Measurements from ENCODE around the gene DLX6.
A peak's percentile ranks its signal among the peaks of the same experiment; 100 is the strongest.
"Not testable (repeated sequence)": the region's sequence is repeated elsewhere in the genome, so short reads cannot be mapped to it uniquely, and the experiment has no call there.

DLX6 gene

GRCh38 chr7:97024209-97025129 is 19.1 kb downstream of the DLX6 start, which contains the start of gene DLX5:
DLX5 (minus strand) TSS chr7:97024831; CDS start chr7:97024623, 208 bp downstream.
- peak; percentile 41 for DNase-seq

- no peak for DNase-seq
Measured at GRCh38 chr7:97025130-97025499, 19.8 kb downstream of the DLX6 start.

- DNase-seq, result no peak
Measured at GRCh38 chr7:97025983-97026714, 20.8 kb downstream of the DLX6 start.

- DNase-seq, result no peak
Measured at GRCh38 chr7:97026715-97027426, 21.5 kb downstream of the DLX6 start.

- DNase-seq, result no peak
Measured at GRCh38 chr7:97027427-97028234, 22.3 kb downstream of the DLX6 start.

GRCh38 chr7:97034213-97034852 is 29.0 kb downstream of the DLX6 start:
- not testable (repeated sequence) for DNase-seq

- DNase-seq, result no peak
Measured at GRCh38 chr7:97039374-97040065, 34.2 kb downstream of the DLX6 start.

- no peak for DNase-seq
Measured at GRCh38 chr7:97043281-97043680, 37.9 kb downstream of the DLX6 start.

Measured in NCI-H524 treated with DMSO at 0.1 percent for 48 hours (cell line).